ENCODE results near the gene MYH9. TPM values are rescaled to one million over a fixed set of nuclear protein-coding genes. Genes with fewer than 3 reads are reported as not detected.

MYH9 gene
- total RNA-seq, 2 donors from 2014 or later, result 581 to 641 TPM

GRCh38 chr22:36308880-36309279, 78.9 kb downstream of the MYH9 start:
- intact Hi-C loops (cut with DNase I, micrococcal nuclease), result no loop called here
- ATAC-seq, result no peak
- no peak for DNase-seq

GRCh38 chr22:36306227-36306626, 81.5 kb downstream of the MYH9 start:
- intact Hi-C loops (cut with DNase I, micrococcal nuclease), result no loop called here
- DNase-seq (no peak), ATAC-seq (no peak)

DNA sequence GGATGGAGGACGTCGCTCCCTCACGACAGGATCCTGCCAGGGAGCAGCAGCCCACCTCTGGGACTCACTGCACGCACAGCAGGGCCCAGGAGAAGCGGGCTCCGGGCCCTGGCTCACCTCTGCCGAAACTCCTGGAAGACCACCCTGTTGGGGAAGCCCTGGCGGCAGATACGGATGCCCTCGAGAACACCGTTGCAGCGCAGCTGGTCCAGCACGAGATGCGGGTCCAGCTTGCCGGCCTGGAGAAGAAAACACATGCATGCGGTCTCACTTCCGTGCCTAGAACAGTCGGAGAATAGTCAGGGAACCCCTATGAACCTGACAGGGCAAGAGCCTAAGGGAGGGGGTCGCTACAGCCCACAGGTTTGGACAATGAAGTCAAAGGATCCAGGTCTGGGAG, 82.0 kb downstream of the MYH9 start:
- DNase-seq (no peak), ATAC-seq (no peak)
- intact Hi-C loops (cut with DNase I, micrococcal nuclease), result no loop called here

DNA sequence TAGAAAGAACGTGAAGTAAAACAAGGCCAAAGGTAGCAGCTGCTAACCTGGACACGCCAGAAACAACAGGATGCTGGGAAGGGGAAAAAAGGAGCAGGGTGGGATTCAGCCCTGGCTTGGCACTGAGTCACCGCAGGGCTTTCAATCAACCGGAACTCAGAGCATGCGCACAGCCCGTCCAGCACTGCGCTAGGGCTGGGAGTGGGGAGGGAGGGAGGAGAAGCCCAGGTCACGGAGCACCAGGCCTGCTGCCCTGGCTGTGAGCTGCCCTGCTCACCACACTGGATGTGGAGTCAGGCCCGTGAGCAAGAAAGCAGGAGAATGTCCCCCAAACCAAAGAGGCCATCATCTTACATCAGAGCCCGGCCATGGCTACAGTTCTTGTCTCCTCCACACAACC, 83.3 kb downstream of the MYH9 start:
- DNase-seq (no peak), ATAC-seq (no peak)
- intact Hi-C loops (cut with DNase I, micrococcal nuclease), result loop anchor here in 1 of 2 donors (5.0 kb wide), 1 partner anchor 168 kb away; no protein-coding TSS in a partner anchor

- peak; percentile 70 to 82 for DNase-seq
- ATAC-seq, result peak; percentile 73
- intact Hi-C loops (cut with DNase I, micrococcal nuclease), result loop anchor here in 1 of 2 donors (5.0 kb wide), 1 partner anchor 168 kb away; no protein-coding TSS in a partner anchor
These were observed 83.9 kb downstream of the MYH9 start for GRCh38 chr22:36303874-36304273.

- ATAC-seq (no peak), DNase-seq (no peak)
- intact Hi-C loops (cut with DNase I, micrococcal nuclease), result loop anchor here in 1 of 2 donors (5.0 kb wide), 1 partner anchor 169 kb away; no protein-coding TSS in a partner anchor
These were observed 84.7 kb downstream of the MYH9 start for GRCh38 chr22:36303115-36303467.

GRCh38 chr22:36302439-36303114, 85.2 kb downstream of the MYH9 start:
- intact Hi-C loops (cut with DNase I, micrococcal nuclease), result loop anchor here in 1 of 2 donors (5.0 kb wide), 1 partner anchor 170 kb away; no protein-coding TSS in a partner anchor
- DNase-seq, result no peak
- no peak for ATAC-seq

DNA sequence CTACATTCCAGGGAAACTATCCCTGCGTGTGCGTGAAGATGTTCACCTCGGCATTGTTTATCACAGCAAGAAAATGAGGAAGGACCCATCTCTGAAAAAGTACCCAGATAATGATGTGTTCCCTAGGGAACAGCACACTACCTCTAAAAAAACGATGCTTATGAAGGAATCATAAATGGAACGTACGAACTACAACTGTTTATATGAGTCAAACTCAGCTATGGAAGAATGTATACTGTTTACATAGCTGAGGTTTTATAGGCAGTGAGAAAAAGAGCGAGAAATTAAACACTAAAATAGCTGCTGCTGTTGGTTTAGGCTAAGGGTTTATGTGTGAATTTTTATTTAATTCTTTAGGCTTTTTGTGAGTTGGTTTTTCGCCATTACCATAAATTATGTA, 85.9 kb downstream of the MYH9 start:
- no peak for ATAC-seq
- intact Hi-C loops (cut with DNase I, micrococcal nuclease), result loop anchor here (2.0 to 5.0 kb wide), 2 partner anchors 169 to 170 kb away; no protein-coding TSS in a partner anchor

DNA sequence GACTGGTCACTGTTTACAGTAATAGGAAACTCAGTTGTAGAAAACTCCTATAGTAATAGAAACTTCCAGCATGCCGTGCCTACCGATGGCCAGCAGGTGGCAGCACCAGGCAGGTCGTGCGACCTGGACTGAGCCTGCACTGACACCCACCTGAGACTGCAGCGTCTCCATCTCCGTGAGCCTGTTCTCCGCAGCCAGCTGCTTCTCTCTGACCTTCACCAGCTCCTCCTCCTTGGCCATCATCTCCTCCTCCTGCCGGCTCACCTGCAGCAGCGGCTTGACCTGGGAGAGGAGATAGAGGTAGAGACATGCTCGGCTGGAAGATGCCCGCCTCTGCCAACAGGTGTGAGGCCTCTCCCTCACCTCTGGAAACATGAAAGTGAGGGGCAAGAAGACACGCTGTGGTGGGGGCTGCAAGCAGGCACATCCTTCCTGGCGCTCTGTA, 86.4 kb downstream of the MYH9 start:
- peak; percentile 73 to 78 for DNase-seq
- intact Hi-C loops (cut with DNase I, micrococcal nuclease), result loop anchor here (2.0 to 5.0 kb wide), 2 partner anchors 169 to 171 kb away; no protein-coding TSS in a partner anchor
- peak; percentile 58 for ATAC-seq

More for the DNA sequence above, 85.9 kb downstream of the MYH9 start:
- DNase-seq, result no peak

- ATAC-seq, result no peak
- intact Hi-C loops (cut with DNase I, micrococcal nuclease), result loop anchor here (2.0 to 5.0 kb wide), 2 partner anchors 170 to 172 kb away; no protein-coding TSS in a partner anchor
- DNase-seq, result no peak
These were observed 87.2 kb downstream of the MYH9 start for GRCh38 chr22:36300396-36301212.

DNA sequence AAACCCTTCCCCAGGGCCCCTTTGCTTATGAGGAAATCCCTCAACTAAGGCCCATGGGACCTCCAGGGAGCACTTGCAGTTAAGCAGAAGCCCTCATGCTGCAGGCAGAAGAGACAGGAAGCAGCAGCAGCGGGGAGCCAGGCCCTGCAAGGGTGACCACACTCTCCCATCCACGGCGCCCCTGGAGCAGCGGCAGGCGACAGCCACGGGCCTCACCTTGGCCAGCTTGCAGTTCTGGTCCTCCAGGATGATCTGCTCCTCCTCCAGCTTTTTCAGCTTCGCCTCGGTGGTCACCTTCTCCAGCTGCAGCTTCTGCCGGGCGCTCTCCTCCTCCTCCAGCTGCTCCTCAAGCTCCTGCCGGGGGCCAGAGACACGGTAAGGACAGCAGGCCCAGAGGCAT, 87.9 kb downstream of the MYH9 start:
- intact Hi-C loops (cut with DNase I, micrococcal nuclease), result loop anchor here (2.0 to 5.0 kb wide), 2 partner anchors 171 to 172 kb away; no protein-coding TSS in a partner anchor
- DNase-seq (no peak), ATAC-seq (no peak)

- DNase-seq (no peak), ATAC-seq (no peak)
- intact Hi-C loops (cut with DNase I, micrococcal nuclease), result no loop called here
These were observed 88.5 kb downstream of the MYH9 start for GRCh38 chr22:36299295-36299694.

DNA sequence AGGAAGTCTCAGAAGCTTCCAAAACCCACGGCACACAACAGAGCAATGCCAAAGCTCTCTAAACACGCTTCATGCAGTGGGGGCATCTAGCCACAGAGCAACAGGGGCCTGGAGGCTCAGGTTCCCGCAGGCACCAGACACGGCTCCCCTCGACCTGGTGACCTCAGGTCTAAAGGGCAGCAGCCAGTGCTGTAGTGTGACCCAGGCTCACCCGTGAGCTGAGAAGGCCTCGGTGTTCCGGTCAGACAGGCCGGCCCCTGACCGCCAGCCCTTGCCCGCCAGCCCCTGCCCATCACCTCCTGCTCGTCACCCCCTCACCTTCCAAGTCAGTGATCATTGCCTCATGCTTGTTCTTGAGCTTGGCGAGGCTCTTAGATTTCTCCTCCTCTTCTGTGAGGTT, 89.2 kb downstream of the MYH9 start:
- intact Hi-C loops (cut with DNase I, micrococcal nuclease), result no loop called here
- no peak for ATAC-seq
- no peak for DNase-seq

- DNase-seq, result no peak
- intact Hi-C loops (cut with DNase I, micrococcal nuclease), result no loop called here
- no peak for ATAC-seq
These were observed 89.6 kb downstream of the MYH9 start for GRCh38 chr22:36298118-36298517.

GRCh38 chr22:36297568-36297967, 90.2 kb downstream of the MYH9 start:
- intact Hi-C loops (cut with DNase I, micrococcal nuclease), result no loop called here
- ATAC-seq (no peak), DNase-seq (no peak)

- no peak for ATAC-seq
- no peak for DNase-seq
- intact Hi-C loops (cut with DNase I, micrococcal nuclease), result no loop called here
These were observed 91.1 kb downstream of the MYH9 start for GRCh38 chr22:36296690-36297089.

DNA sequence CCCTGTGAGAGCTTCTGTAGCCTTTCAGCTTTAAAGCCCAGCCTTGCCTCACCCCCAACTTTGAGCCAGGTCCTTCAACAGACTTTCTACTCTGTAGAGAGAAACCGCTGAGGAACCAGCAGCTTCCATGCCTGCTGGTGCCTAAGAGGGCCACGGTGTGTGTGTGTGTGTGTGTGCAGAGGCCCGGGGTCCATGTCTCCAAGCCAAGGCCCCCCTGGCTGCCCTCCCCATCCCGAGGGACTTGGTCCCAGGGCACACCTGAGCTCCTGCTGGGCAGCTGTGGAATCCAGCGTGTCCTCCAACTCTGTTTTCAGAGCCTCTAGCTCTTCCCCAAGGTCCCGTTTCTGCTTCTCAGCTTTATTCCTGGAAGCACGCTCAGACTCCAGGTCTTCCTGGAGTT, 92.5 kb downstream of the MYH9 start:
- DNase-seq (no peak), ATAC-seq (no peak)
- intact Hi-C loops (cut with DNase I, micrococcal nuclease), result no loop called here

DNA sequence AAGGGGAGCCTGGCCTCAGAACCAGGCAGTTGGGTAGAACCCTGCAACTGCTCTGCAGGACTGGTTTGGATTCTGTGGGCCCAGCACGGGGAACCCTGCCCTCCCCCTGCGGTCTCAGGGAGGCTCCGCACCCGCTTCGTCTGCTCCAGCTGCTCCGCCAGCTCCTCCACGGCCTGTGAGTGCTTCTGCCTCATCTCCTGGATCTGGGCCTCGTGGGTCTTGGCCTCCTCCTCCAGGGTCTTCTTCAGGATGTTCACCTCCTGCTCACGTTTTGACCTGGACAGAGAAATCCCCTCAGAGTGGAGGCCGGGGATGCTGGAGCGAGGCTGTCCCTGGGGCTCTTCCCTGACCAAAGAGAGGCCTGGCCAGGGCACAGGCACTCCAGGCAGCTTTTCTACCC, 93.0 kb downstream of the MYH9 start:
- intact Hi-C loops (cut with DNase I, micrococcal nuclease), result no loop called here
- ATAC-seq (no peak), DNase-seq (no peak)

- no peak for ATAC-seq
- no peak for DNase-seq
- intact Hi-C loops (cut with DNase I, micrococcal nuclease), result no loop called here
These were observed 93.5 kb downstream of the MYH9 start for GRCh38 chr22:36294293-36294620.

Data from left colon (tissue), 2 donors.